ENCODE measurements around the gene RNF225.
A peak's percentile ranks its signal among the peaks of the same experiment; 100 is the strongest.
"Not testable (repeated sequence)": the region's sequence is repeated elsewhere in the genome, so short reads cannot be mapped to it uniquely, and the experiment has no call there.

The RNF225 gene

DNA sequence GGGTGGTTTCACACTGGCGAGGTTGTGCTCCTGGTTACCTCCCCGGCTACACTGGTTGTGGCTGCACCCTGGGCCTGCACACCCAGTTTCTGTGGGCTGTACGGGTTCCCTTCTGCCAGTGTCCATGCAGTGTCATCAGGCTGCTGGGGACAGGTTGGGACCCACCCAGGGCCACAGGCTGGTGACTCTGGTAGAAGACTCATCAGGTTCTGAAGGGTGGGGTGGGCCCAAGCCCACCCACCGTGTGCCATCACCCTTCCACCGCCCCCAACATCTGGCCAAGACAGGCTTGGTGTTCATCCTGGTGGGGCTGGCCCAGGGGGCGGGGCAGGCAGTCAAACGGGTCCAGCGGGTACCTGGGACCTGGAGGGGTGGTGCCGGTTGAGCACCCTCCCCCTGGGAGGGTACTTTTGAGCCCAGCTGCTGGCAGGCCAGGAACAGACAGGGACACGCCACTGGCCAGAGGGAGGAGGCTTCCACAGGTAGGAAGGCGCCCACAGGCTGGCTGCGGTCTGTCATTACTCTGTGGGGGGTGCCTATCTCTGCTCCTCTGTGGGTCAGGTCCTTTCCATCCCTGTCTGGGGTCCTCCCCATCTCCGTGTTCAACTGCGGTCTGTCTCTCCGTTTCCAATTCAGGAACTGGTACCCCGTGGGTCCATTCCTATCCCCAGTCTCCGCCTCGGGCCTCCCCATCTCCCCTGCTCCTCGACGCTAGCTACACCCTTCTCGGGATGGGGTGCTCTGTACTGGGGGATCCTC, at the start of gene RNF225:
TSS of gene RNF225 (plus strand) at position 437 of the 759 bp plus-strand sequence. CDS start 434 bp downstream, outside the sequence.
- no peak for DNase-seq (ENCODE audit: low read depth)

DNA sequence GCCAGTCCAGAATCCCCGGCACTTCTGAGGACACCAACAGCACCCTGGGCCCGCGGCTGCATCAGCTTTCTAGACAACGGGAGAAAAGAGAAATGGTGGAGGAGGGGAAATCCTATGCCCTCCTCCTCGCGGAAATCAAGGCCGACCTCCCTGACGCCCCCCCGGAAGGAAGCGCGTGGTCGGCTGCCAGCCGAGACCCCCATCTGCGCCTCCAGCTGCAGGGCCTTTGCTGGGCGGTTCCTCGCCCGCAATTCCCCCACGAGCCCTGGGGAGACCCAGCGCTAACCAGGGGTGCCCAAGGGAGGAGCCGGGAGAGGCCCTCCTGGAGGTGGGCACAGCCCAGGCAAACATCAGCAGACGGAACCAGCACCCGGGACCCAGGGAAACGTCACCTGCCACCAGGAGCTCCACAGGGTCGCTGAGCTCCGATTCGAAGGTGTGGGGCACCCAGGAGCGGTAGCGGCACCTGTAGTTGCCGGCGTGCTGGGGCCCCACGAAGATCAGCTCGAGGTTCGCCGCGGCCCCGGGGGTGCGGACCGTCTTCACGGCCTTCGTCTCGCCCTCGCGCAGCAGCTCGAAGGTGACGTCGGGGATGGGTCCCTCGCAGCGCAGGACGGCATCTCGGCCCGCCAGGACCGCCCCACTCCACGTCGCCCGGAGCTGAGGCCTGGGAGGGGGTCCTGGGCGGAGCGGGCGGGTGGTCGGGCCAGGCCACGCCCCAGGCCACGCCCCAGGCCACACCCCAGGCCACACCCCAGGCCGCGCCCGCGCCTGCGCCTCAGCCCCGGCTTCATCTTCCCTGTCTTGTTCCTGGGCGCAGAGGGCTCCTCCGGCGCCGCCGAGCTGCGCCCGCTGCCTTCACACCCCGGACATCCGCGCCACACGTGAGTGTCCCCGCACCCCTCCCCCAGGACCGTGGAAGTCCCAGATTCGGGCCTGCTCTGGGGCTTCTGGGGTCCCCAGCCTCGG, 48.2 kb upstream of the RNF225 start:
- DNase-seq (ENCODE audit: low read depth) = peak; percentile 37

DNA sequence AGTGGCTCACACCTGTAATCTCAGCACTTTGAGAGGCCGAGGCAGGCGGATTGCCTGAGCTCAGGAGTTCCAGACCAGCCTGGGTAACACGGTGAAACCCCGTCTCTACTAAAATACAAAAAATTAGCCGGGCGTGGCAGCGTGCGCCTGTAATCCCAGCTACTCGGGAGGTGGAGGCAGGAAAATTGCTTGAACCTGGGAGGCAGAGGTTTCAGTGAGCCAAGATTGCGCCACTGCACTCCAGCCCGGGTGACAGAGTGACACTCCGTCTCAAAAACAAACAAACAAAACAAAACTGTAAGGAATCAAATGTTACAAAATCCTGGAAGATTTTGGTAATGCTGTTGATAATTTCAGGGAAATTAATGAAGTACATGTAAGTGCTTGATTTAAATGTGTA, 47.4 kb upstream of the RNF225 start:
- not testable (repeated sequence) for DNase-seq (ENCODE audit: low read depth)

DNA sequence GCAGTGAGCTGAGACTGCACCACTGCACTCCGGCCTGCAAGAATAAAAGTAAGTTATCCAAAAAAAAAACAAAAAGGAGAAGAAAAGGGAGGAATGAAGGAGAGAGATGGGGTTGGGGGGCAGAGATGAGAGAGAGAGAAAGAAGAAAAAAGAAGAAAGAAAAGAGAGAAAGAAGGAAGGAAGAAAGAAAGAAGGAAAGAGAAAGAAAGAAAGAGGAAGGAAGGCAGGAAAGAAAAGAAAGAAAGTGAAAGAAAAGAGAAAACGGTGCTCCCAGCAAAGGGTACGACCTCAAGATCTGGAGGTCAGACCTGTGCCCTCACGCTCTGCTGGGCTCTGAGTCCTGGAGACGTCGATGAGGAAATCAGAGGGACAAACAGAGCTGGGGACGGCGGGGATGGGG, 45.9 kb upstream of the RNF225 start:
- no peak for DNase-seq (ENCODE audit: low read depth)

DNA sequence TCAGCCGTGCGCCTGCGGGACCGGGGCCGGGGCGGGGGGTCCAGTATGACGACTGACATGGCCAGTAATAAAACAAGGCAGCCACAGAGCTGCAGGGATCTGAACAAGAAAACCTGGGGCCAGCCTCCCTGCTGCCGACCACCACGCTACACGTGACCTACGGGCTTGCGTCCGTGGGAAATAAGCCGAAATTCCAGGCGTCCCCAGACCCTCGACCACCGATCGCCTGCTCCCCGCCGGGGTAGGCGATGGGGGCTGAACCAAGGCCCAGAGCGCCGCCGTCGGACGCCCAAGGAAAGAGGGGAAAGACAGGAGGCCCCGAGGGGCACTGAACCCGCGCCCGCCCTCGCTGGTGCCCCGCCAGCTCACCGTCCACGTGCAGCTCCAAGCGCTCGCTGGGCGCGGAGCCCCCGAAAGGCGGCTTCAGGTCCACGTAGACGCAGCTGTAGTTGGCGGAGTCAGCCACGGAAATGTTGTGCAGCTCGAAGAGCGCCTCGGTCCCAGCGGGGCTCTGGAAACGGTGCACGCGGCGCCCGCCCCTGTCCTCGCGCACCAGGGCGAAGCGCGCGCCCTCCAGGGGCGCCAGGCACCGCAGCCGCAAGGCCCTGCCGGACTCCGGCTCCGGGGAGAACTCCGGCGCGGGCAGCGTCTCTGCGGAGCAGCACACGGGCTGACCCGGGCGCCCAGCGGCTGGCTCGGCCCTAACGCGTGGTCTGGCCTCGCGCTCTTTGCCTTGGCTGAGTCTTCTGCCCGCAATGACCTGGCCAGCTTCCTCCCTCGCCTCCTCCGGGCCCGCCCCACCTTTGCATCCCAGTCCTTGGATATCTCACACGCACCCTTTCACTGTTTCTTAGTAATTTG, 45.2 kb upstream of the RNF225 start:
- no peak for DNase-seq (ENCODE audit: low read depth)

DNA sequence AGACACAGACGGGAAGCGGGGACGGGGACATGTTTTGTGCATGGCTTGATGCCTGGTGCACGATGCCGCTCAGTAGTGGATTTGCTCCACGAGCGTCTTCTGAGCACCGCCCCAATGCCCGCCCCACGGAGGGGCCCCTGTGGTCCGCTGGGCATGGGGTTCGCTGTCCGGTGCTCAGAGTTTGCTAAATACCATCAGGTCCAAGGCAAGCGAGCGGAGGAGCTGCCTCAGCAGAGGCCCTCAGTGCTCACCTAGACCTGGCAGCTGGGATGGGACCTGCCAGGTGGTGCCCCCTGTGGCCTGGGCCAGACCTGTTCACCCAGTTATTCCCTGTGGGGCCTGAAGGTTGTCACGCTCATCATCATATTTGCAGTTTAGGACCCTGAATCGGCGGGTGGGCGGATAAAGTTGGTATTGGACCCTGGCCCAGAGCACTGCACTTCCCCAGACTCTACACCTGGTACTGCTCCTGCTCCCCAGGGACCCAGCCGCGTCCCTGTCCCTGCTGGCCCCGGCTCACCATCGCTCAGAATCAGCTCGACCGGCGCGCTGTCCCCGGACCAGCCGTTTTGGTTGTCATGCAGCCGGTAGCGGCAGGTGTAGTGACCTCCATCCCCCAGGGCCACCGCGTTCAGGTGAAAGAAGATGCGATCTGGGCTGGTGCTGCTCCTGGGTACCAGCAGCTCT, 44.4 kb upstream of the RNF225 start:
- DNase-seq (ENCODE audit: low read depth) = no peak

DNA sequence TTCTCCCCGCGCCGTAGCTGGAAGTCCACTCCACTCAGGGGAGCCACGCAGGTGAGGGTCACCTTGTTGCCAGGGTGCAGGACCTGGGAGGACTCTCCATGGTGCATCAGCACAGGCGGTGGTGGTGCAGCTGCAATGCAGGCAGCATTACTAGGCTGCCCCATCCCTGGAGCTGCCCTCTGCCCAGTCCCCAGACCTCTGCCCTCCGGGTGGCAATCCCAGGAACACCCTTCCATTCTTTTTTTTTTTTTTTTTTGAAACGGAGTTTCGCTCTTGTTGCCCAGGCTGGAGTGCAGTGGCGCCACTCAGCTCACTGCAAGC, 43.9 kb upstream of the RNF225 start:
- no peak for DNase-seq (ENCODE audit: low read depth)

DNA sequence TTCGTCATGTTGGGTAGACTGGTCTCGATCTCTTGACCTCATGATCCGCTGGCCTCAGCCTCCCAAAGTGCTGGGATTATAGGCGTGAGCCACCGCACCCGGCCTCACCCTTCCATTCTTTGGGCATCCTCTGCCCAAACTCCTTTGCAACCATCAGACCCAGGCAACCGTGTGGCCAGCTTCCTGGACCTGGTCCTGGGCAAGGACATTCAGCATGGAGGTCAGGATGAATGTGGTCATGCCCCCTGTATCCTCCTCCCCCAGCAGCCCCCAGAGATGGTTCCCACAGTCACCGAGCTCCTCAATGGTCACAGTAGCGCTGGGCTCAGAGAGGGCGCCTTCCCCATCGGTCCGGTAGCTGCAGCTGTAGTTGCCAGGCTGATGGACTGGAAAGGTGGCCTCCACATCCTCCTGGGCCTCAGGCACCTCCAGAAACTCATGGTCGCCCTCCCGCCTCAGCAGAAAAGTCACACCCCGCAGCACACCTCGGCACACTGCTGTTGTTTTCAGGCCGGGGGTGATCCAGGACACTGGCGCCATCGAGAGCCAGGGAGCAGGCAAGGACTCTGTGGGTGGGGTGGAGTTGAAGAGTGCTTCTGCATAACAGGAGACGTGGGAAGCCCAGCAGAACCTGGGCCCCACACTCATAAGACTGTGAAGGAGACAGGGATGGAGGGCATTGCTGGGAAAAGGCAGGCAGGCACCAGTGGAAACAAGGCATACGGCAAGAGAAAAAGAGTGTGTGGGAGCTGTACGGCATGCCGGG, 43.3 kb upstream of the RNF225 start:
- DNase-seq (ENCODE audit: low read depth) = no peak

DNA sequence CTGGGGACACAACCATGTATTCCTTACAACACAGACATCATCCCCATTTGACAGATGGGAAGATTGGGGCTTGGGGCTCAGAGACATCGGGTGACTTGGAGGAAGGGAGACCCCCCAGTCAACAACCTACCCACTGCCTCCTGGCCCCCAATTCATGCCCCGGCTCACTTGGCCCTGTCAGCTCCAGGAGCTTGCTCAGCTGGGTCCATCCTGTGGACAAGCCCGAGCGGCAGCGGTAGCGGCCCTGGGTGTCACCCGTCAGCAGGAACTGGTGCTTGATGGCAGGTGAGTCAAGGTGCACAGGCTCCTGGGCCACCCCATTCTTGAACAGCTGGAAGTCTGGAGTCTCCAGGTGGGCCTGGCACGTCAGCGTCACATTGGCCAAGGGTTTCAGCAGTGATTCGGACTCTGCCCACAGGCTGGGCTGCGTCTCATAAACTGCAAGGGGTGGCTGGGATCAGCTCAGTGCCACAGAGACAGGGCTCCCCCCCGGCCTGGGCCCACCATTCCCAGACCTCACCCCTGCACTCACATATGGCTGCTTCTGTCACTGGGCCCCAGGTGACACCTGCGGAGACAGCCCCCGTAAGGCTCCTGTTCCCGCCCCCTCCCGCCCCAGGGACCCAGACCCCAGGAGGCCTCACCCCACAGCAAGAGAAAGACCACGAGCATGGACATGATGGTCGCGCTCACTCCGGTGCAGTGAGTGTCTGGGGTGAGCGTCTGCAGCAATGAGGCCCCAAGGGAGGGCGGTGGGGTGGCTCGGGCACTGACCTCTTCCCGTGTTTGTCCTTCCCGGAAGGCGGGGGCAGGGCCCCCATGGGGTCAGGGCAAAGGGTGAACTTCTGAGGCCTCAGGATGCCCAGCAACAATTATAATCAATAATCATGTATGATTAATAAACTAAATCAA, 42.4 kb upstream of the RNF225 start, which contains the start of gene A1BG:
TSS of gene A1BG (minus strand) at position 733 of the 912 bp plus-strand sequence. CDS start at position 678, 55 bp downstream.
- no peak for DNase-seq (ENCODE audit: low read depth)

DNA sequence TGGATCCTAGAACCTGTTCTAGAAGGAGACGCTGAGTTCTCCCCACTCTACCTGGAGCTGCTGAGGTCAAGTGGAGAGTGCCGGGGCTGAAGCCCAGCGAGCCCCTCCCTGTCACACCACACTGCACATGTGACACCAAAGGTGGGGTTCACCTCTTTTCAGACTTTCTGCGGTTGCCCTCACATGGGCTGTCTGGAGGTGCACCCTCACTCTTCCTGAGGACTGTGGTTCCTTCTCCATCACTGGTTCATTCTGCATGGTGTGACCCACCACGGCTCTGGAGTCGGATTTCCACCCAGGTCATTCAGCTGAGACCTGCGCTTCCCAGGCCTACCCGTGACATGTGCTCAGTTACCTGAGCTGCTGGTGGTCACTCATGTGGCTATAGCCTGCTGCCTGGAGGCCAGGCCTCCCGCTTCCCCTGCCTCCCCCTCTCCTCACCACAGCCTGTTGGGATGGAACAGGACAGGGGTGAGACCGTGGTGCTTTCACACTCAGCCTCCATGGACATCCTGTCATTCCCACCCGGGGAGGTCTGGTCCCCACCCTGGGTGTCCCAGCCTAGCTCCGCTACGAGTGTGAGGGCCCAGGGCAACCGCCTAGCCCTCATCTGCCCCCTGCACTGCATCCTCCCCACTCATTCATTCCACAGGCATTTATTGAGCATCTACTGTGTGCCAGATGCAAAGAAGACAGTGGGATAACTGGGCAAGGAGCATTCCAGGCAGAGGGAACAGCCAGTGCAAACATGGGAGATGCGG, 41.6 kb upstream of the RNF225 start:
- no peak for DNase-seq (ENCODE audit: low read depth)

DNA sequence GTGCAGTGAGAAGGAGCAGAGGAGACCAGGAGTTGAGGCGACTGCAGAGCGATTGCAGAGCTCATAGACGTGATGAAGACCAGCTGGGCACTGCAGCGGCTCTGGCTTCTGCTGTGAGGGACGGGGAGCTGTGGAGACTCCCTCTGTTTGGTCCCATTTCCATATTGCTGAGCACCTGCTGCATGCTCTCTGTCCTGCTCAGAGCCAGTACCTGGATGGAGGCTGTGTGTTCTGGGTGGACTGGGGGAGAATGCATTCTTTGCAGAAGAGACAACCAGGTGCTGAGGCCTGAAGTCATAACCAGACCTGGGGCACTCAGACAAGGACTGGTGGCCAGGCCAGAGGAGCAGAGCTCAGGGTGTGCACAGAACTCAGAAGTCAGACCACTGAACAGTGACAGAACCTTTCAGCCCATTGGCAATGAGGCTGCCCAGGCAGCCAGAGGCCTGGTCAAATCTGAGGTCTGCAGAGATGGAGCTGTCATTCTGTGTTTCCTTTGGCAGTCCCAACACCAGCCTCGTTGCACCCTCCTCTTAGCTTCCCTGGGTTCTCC, 40.9 kb upstream of the RNF225 start:
- DNase-seq (ENCODE audit: low read depth) = no peak

DNA sequence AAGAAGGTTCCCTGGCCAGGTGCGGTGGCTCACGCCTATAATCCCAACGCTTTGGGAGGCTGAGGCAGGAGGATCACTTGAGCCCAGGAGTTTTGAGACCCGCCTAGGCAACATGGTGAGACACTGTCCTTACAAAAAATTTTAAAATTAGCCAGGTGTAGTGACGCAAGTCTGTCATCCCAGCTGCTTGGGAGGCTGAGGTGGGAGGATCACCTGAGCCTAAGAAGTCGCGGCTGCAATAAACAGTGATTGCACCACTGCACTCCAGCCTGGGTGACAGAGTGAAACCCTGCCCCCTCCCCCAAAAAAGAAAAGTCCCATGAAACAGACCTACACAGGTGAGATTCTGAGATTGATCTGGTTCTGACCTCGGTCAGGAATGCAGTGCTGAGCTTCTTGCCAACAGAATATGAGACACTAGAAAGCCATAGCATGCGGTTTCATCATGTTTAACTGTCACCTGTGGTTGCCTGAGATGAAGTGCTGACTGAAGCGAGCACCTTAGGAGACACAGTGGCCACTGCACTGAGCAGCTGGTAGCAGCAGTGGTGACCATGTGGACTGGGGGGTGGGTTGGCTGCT, 40.1 kb upstream of the RNF225 start:
- no peak for DNase-seq (ENCODE audit: low read depth)

DNA sequence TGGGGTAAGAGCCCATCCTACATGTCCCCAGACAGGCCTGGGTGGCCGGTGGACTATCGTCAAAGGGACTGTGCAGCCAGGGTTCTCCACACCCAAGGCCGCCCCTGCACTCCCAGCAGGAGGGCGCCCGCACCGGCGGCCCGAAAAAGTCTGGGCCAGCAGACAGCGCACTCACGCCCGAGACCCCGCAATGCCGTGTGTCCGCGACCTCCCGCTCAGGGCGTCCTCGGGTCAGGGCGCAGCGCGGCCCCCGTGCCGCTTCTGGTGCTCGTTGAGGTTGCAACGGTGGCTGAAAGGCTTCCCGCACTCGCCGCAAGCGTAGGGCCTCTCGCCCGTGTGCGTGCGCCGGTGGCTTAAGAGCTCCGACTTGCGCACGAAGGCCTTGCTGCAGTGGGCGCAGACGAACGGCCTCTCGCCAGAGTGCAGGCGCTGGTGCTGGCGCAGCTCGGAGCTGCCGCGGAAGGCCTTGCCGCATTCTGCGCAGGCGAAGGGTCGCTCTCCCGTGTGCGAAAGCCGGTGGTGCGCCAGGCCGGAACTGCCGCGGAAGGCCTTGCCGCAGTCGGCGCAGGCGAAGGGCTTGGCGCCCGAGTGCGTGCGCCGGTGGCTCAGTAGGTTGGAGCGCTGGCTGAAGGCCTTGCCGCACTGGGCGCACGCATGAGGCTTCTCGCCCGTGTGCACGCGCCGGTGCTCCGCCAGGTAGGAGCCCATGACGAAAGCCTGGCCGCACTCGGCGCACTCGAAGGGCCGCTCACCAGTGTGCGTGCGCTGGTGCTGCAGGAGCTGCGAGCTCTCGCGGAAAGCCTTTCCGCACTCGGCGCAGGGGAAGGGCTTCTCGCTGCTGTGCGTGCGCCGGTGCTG, 39.3 kb upstream of the RNF225 start:
- DNase-seq (ENCODE audit: low read depth) = peak; percentile 14

DNA sequence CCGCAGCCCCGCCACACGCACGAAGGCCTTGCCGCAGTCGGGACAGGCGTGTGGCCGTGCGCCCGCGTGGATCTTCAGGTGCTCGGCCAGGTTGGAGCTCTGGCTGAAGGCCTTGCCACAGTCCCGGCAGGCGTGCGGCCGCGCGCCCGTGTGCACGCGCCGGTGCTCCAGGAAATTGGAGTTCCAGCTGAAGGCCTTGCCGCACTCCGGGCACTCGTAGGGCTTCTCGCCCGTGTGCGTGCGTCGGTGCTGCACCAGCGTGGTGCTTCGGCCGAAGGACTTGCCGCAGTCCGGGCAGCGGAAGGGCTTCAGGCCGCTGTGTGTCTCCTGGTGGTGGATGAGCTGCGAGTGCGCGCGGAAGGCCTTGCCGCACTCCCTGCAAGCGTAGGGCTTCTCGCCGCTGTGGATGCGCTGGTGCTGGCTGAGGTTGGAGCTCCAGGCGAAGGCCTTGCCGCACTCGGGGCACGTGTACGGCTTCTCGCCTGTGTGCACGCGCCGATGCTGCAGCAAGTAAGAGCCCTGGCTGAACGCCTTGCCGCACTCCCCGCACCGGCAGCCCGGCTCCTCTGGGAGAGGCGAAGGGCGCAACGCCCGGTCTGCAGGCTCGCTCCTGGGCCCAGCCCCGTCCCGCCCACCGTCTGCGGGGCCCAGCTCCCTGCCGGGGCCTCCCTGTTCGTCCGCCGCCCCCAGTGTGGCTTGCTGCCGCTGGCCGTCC, 38.5 kb upstream of the RNF225 start:
- no peak for DNase-seq (ENCODE audit: low read depth)

DNA sequence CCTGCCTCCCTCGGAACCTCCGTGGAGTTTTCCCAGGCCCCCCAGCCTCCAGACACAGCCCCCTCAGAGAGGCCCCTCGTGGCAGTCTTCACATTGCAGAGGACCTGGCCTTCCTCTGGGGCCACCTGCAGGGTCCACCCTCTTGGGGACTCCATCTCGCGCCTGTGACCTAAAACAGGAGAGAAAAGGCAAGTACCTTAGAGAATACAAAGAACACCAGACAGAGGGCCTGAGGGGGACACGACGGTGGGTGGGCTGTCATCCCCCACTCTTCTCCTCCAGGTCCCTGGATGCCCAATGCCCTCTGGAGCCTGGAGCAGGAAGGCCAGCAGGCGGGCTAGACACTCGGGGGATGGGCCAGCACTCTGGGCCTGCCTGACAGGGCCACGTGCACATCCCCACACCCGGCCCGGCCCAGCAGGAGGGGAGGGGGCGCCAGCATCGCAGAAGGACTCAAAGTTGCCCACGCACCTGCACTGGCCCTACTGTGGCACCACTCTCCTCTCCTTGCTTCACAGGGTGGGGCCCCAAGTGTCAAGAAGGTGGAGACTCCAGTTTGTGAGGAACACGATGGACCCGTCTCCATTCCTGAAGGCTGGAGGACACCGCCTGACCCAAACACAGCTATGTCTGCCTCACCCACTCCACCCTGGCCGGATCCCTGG, 37.8 kb upstream of the RNF225 start:
- no peak for DNase-seq (ENCODE audit: low read depth)

DNA sequence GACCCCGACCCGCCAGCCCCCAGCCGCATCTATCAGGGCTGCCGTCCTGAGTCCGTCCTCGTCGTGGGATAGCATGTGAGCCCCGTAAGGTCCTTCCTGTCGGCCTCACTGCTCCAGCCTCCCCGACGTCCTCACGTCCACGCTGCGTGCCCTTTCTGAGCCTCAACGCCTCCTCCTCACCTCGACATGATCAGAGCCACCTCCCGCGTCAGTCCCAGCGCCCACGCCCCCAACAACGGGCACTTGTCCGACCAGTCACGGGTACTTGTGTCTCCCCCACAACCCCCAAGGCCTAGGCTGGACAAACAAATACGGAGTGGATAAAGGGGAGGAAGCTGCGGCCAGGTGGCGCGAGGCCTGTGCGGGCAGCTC, 33.6 kb upstream of the RNF225 start:
- DNase-seq (ENCODE audit: low read depth) = peak; percentile 16

All from stimulated activated CD4-positive, alpha-beta T cell treated with anti-CD3 and anti-CD28 coated beads, Interleukin-2, amount 100 ng/mL, for 4 hours (primary cell).